CD4-positive, CD25-positive, alpha-beta regulatory T cell (primary cell): ENCODE data around the gene AFAP1L2. TPM values are rescaled to one million over a fixed set of nuclear protein-coding genes. Genes with fewer than 3 reads are reported as not detected.
"Not testable (repeated sequence)": the region's sequence is repeated elsewhere in the genome, so short reads cannot be mapped to it uniquely, and the experiment has no call there.

Source experiments
- ATAC-seq, 2 donors: fragments of 150-1000 bp; cut with Tn5 transposase; one replicate each; pipeline ENCODE4 v1.10.0; 2021; ENCODE audit warnings: low read depth in 2 of 2, moderate number of reproducible peaks in 2 of 2, moderate library complexity in 1 of 2
- DNase-seq, 3 donors: peaks; one replicate each; pipeline versions ENCODE4 v3.0.0 to v3.0.0-alpha.2; 2012 to 2022; ENCODE audit warnings: mixed read lengths in 1 of 3
- H3K27ac ChIP-seq: one replicate; pipeline ENCODE4 v1.7.0; 2013; ENCODE audit warnings: mild to moderate bottlenecking, low read length; ENCODE audit not compliant: insufficient read depth, poor library complexity, severe bottlenecking
- H3K27me3 ChIP-seq: one replicate; pipeline ENCODE4 v1.7.0; 2013; ENCODE audit warnings: low read length; ENCODE audit not compliant: control insufficient read depth, insufficient read depth
- H3K36me3 ChIP-seq: one replicate; pipeline ENCODE4 v1.7.0; 2013; ENCODE audit warnings: mild to moderate bottlenecking, low read length, moderate library complexity; ENCODE audit not compliant: control insufficient read depth, insufficient read depth
- H3K4me1 ChIP-seq: 2 replicates; pipeline ENCODE4 v1.7.0; 2013; ENCODE audit warnings: mild to moderate bottlenecking, low read length; ENCODE audit not compliant: insufficient read depth, control insufficient read depth, poor library complexity, severe bottlenecking
- H3K4me3 ChIP-seq: one replicate; pipeline ENCODE4 v1.7.0; 2013; ENCODE audit warnings: low read depth, mild to moderate bottlenecking, low read length, moderate library complexity
- H3K9me3 ChIP-seq, 2 experiments: 1 replicate in 1 of 2; 2 replicates in 1 of 2; pipeline ENCODE4 v1.7.0; 2013; ENCODE audit warnings: low read length in 2 of 2, mild to moderate bottlenecking in 1 of 2, moderate library complexity in 1 of 2; ENCODE audit not compliant: control insufficient read depth in 2 of 2
- H3K27ac Mint-ChIP-seq, 3 donors: one replicate each; pipeline ENCODE4 v1.8.0; 2020 to 2022; ENCODE audit warnings: mild to moderate bottlenecking in 3 of 3, mixed read lengths in 3 of 3, moderate library complexity in 2 of 3
- H3K27me3 Mint-ChIP-seq: one replicate; pipeline ENCODE4 v1.8.0; 2022; ENCODE audit warnings: mild to moderate bottlenecking, mixed read lengths
- H3K36me3 Mint-ChIP-seq: one replicate; pipeline ENCODE4 v1.8.0; 2020; ENCODE audit warnings: mixed read lengths
- H3K4me1 Mint-ChIP-seq, 4 donors: one replicate each; pipeline ENCODE4 v1.8.0; 2020 to 2022; ENCODE audit warnings: mixed read lengths in 4 of 4, mild to moderate bottlenecking in 1 of 4
- H3K4me3 Mint-ChIP-seq, 4 donors: one replicate each; pipeline ENCODE4 v1.8.0; 2020 to 2022; ENCODE audit warnings: mild to moderate bottlenecking in 4 of 4, mixed read lengths in 4 of 4, moderate library complexity in 3 of 4
- H3K9me3 Mint-ChIP-seq, 7 donors: one replicate each; pipeline ENCODE4 v1.8.0; 2020 to 2022; ENCODE audit warnings: mixed read lengths in 7 of 7, mild to moderate bottlenecking in 3 of 7, moderate library complexity in 2 of 7
- polyA plus RNA-seq, 4 donors: library from polyadenylated mRNA; unstranded; fragments of 300-500 nt; fragmentation: Illumina TruSeq; gene quantifications; one replicate each; pipeline ENCODE4 v1.2.3, GENCODE V29; 2021
- total RNA-seq: library from RNA; stranded (reverse); gene quantifications from one replicate; pipeline ENCODE4 v1.2.3, GENCODE V29; 2022

AFAP1L2 gene
- total and polyA plus RNA-seq, 5 donors from 2014 or later, result 1.1 to 4.6 (median 3.0) TPM

DNA sequence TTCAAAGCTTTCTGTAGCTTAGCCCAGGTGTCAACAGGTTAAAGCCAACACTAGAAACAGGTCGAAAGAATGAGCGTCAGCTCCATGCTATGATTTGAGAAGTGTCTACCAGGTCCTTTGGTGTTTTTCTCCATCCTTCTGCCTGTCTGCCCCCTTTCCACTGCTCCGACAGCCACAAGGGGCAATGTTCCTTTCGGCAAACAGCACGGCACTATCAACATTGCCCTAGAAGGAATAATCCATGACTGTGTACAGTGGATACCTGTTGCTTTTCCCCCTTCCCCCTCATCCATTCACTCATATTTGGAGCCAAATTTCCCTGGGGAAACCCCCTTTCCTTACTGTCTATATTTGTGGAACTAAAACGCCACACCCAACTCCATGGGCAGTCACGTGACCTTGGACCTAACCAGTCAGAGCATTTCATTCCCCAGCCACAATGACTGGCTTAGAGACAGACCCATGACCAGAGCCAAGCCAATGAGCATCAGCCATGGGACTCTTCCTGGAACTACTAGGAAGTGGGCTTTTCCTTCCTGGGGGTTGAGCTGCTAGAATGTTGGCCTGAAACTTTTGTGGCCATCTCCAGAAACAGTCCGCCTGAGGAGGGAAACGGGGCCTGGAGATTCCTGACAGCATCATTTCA, 51.5 kb downstream of the AFAP1L2 start:
- DNase-seq, result no peak
- H3K27ac Mint-ChIP-seq, result no peak overlapping the region
- H3K4me3 Mint-ChIP-seq, result no peak overlapping the region
- no peak overlapping the region for H3K4me3 ChIP-seq
- no peaks in the 10 kb centered on the region for H3K36me3 ChIP-seq
- no peaks in the 10 kb centered on the region for H3K4me1 ChIP-seq
- H3K36me3 Mint-ChIP-seq, result no peaks in the 10 kb centered on the region
- peaks cover 2% of the 10 kb centered on the region for H3K27me3 ChIP-seq
- H3K4me1 Mint-ChIP-seq, result no peaks in the 10 kb centered on the region
- ATAC-seq, result no peak
- no peaks in the 10 kb centered on the region for H3K9me3 Mint-ChIP-seq
- H3K27ac ChIP-seq, result no peak overlapping the region
- H3K9me3 ChIP-seq, result no peaks in the 10 kb centered on the region
- H3K27me3 Mint-ChIP-seq, result peaks cover 29% of the 10 kb centered on the region

DNA sequence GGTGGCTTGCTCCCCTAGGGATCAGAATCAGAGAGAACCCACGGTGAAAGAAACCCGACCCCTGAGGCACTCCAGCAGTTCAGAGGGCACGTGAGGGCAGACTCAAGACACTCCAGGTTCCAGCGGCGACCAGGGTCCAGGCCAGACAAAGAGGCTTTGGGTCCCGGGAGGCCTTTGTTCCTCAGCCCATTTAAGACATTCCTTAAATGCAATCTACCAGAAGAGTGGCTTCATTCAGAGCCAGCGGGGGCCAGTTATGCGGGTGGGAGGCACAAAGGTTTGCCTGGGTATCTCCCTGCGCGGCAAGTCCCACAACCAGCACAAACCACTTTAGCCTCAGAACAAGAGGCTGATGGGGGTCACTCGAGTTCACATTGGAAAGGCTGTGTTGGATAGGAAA, 53.6 kb downstream of the AFAP1L2 start:
- Histone ChIP-seq H3K4me1 (no peaks in the 10 kb centered on the region), H3K36me3 (no peaks in the 10 kb centered on the region), H3K27ac (no peak overlapping the region), H3K4me3 (no peak overlapping the region), H3K9me3 (no peaks in the 10 kb centered on the region), H3K27me3 (peaks cover 2% of the 10 kb centered on the region)
- Mint-ChIP-seq H3K4me1 (no peaks in the 10 kb centered on the region), H3K27me3 (peaks cover 23% of the 10 kb centered on the region), H3K36me3 (no peaks in the 10 kb centered on the region), H3K9me3 (no peaks in the 10 kb centered on the region), H3K27ac (no peak overlapping the region), H3K4me3 (no peak overlapping the region)
- ATAC-seq (no peak), DNase-seq (no peak)

DNA sequence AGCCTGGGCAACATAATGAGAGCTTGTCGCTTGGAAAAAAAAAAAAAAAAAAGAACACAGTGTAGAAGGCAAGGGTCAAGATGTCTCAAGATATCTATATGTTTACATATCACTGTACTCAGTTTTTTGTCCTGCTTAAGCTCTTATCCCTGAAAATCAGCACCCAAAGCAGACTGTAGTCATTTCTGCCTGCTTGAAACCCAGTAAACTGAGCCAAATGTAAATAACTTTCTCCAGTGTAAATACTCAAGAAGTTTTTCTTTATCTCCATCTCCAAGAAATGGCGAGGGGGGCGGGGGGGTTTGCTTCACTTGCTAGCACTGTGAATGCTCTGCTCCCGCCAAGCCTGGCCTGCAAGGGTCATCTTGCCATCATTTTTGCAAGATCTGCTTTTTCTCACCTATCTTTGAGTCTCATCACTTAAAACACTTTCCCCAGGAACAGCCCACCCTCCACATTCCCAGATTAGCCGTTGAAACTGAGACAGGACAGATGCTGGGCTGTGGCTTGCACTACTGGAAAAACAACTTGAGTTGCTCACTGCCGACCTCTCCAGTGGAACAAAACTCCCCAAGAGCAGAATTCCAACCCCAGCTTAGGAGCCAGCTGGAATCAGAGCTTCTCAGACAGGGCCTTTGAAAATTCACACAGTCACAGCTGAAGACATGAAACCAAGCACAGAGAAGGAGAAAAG, 54.6 kb downstream of the AFAP1L2 start:
- Mint-ChIP-seq H3K27me3 (peaks cover 12% of the 10 kb centered on the region), H3K36me3 (no peaks in the 10 kb centered on the region), H3K4me3 (no peak overlapping the region), H3K27ac (no peak overlapping the region), H3K9me3 (no peaks in the 10 kb centered on the region), H3K4me1 (no peaks in the 10 kb centered on the region)
- Histone ChIP-seq H3K27ac (no peak overlapping the region), H3K36me3 (no peaks in the 10 kb centered on the region), H3K4me3 (no peak overlapping the region), H3K9me3 (no peaks in the 10 kb centered on the region), H3K27me3 (peaks cover 2% of the 10 kb centered on the region), H3K4me1 (no peaks in the 10 kb centered on the region)
- DNase-seq (no peak), ATAC-seq (no peak)

DNA sequence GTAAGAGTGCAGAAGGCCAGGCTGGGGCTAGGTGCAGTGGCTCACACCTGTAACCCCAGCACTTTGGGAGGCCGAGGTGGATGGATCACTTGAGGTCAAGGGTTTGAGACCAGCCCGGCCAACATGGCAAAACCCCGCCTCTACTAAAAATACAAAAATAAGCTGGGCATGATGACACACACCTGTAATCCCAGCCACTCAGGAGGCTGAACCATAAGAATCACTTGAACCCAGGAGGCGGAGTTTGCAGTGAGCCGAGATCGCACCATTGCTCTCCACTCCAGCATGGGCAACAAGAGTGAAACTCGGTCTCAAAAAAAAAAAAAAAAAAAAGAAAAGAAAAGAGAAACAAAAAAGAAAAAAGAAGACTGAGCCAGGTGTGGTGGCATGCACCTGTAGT, 55.2 kb downstream of the AFAP1L2 start:
- not testable (repeated sequence) for H3K4me3 ChIP-seq, DNase-seq, H3K9me3 Mint-ChIP-seq, H3K36me3 Mint-ChIP-seq, H3K4me1 ChIP-seq, H3K4me3 Mint-ChIP-seq, H3K27me3 Mint-ChIP-seq, H3K27me3 ChIP-seq, H3K36me3 ChIP-seq, H3K27ac Mint-ChIP-seq, ATAC-seq, H3K4me1 Mint-ChIP-seq, H3K27ac ChIP-seq, H3K9me3 ChIP-seq

DNA sequence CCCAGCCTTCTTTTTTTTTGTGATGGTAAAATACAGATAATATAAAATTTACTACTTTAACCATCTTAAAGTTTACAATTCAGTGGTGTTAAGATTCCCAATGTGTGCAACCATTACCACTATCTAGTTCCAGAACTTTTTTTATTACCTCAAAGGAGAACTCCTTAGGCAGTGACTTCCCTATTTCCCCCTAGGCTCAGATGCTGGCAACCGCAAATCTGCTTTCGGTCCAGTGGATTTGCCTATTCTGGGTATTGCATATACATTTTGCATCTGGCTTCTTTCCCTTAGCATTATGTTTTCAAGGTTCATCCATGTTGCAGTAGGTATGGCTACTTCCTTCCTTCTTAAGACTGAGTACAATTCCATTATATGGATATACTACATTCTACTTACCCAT, 56.5 kb downstream of the AFAP1L2 start:
- H3K4me1 ChIP-seq, result no peaks in the 10 kb centered on the region
- H3K36me3 Mint-ChIP-seq, result no peaks in the 10 kb centered on the region
- no peaks in the 10 kb centered on the region for H3K9me3 ChIP-seq
- no peaks in the 10 kb centered on the region for H3K4me1 Mint-ChIP-seq
- no peak overlapping the region for H3K27ac ChIP-seq
- H3K27me3 Mint-ChIP-seq, result peaks cover 7% of the 10 kb centered on the region
- no peak for DNase-seq
- H3K4me3 Mint-ChIP-seq, result no peak overlapping the region
- H3K27me3 ChIP-seq, result no peaks in the 10 kb centered on the region
- H3K4me3 ChIP-seq, result no peak overlapping the region
- H3K36me3 ChIP-seq, result no peaks in the 10 kb centered on the region
- H3K27ac Mint-ChIP-seq, result no peak overlapping the region
- ATAC-seq, result no peak
- H3K9me3 Mint-ChIP-seq, result no peaks in the 10 kb centered on the region

DNA sequence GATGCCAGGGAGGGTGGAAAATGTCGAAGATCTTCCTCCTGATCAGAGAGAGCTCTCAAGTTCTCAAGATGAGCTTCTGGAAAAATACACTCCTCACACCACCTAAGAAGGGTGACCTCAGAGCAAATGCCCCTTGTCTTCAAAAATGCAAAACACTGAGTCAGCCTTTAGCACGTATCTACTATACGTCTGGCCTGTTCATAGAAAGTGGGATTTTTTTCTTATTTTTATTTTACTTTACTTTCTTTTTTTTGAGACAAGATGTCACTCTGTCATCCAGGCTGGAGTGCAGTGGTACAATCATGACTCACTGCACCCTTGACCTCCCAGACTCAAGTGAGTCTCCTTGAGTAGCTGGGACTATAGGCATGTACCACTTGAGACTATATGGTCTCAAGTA, 57.1 kb downstream of the AFAP1L2 start:
- no peak for DNase-seq
- ATAC-seq, result no peak
- Histone ChIP-seq H3K4me1 (no peaks in the 10 kb centered on the region), H3K27me3 (no peaks in the 10 kb centered on the region), H3K9me3 (no peaks in the 10 kb centered on the region), H3K27ac (no peak overlapping the region), H3K4me3 (no peak overlapping the region), H3K36me3 (no peaks in the 10 kb centered on the region)
- Mint-ChIP-seq H3K4me1 (no peaks in the 10 kb centered on the region), H3K9me3 (no peaks in the 10 kb centered on the region), H3K27ac (no peak overlapping the region), H3K4me3 (no peak overlapping the region), H3K36me3 (no peaks in the 10 kb centered on the region), H3K27me3 (peaks cover 4% of the 10 kb centered on the region)

DNA sequence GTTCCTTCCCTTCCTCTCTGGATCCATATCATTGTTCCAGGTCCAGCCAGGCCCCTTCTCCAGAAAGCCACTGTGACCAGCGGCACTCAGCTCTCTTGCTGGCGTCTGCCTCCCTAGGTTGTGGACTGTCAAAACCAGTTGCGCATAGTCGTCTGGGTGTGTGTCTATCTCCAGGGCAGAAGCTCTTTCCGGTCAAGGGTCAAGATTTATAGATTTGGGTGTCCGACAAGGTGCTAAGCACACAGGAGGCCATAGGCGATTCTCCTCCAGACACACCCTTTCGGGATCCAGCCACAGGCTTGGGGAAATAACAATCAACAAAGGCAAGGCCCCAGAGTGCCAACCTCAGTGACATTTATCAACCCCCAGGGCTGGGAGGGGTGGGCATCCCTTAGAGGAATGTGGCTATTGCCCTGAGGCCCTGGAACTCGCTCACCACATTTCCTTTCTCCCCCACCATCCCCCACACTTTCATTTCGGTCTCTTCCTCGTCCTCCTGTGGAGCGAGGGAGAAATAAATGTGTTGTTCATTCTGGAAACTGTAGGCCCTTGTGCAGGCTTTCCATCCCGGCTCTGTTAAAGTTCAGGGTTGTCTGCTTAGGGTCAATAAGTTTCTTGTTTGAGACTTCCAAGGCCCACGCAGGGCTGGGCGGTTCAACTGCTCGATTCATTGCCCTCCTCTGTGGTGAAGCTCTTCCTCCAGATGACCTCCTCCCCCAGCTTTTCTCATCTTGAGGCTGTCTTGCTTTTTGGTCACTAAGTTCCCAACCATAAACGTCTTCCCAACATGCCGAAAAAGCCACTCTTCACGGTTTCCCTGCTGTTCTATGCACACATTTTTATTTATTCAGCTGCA, 57.9 kb downstream of the AFAP1L2 start:
- H3K4me3 Mint-ChIP-seq, result no peak overlapping the region
- ATAC-seq (no peak), DNase-seq (no peak)
- no peaks in the 10 kb centered on the region for H3K4me1 Mint-ChIP-seq
- Histone ChIP-seq H3K36me3 (no peaks in the 10 kb centered on the region), H3K27ac (no peak overlapping the region), H3K4me1 (no peaks in the 10 kb centered on the region), H3K27me3 (no peaks in the 10 kb centered on the region), H3K9me3 (no peaks in the 10 kb centered on the region), H3K4me3 (no peak overlapping the region)
- no peaks in the 10 kb centered on the region for H3K9me3 Mint-ChIP-seq
- no peak overlapping the region for H3K27ac Mint-ChIP-seq
- H3K36me3 Mint-ChIP-seq, result no peaks in the 10 kb centered on the region
- peaks cover 4% of the 10 kb centered on the region for H3K27me3 Mint-ChIP-seq
